ENCODE results near the gene PSMG2. TPM values are rescaled to one million over a fixed set of nuclear protein-coding genes. Genes with fewer than 3 reads are reported as not detected.

PSMG2 gene
- total RNA-seq, 2 donors from 2014 or later = 73.9 to 78.6 TPM

GRCh38 chr18:12769136-12769535 is 66.3 kb downstream of the PSMG2 start:
- no peak overlapping the region for H3K4me3 ChIP-seq
- DNase-seq (ENCODE audit: low spot score) = no peak
- WGBS = 96% methylated on average over 3 of the region's 3 CpGs
- no peaks in the 10 kb centered on the region for H3K27me3 ChIP-seq (replicated peaks; ENCODE audit: insufficient read depth)
- H3K36me3 ChIP-seq = no peaks in the 10 kb centered on the region
- H3K4me1 ChIP-seq (replicated peaks) = no peaks in the 10 kb centered on the region
- no peak for TF ChIP-seq POLR2A (IDR thresholded peaks at IDR 0.05)
- TF ChIP-seq POLR2AphosphoS5 (IDR thresholded peaks at IDR 0.05) = no peak
- no peak for TF ChIP-seq CTCF (IDR thresholded peaks at IDR 0.05)
- H3K9me3 ChIP-seq = no peaks in the 10 kb centered on the region
- intact Hi-C loops (cut with DNase I) = no loop called here
- no peak overlapping the region for H3K27ac ChIP-seq

GRCh38 chr18:12769644-12770440 is 67.0 kb downstream of the PSMG2 start:
- intact Hi-C loops (cut with DNase I) = no loop called here
- DNase-seq (ENCODE audit: low spot score) = no peak
- TF ChIP-seq POLR2AphosphoS5 (IDR thresholded peaks at IDR 0.05) = no peak
- no peak for TF ChIP-seq CTCF (IDR thresholded peaks at IDR 0.05)
- Histone ChIP-seq H3K4me1 (replicated peaks) (no peaks in the 10 kb centered on the region), H3K36me3 (no peaks in the 10 kb centered on the region), H3K4me3 (no peak overlapping the region), H3K9me3 (no peaks in the 10 kb centered on the region), H3K27me3 (replicated peaks; ENCODE audit: insufficient read depth) (no peaks in the 10 kb centered on the region), H3K27ac (no peak overlapping the region)
- 85% methylated on average over 4 of the region's 4 CpGs for WGBS

- intact Hi-C loops (cut with DNase I) = no loop called here
- 89% methylated on average over 15 of the region's 15 CpGs for WGBS
- Histone ChIP-seq H3K9me3 (no peaks in the 10 kb centered on the region), H3K36me3 (no peaks in the 10 kb centered on the region), H3K27ac (no peak overlapping the region), H3K27me3 (replicated peaks; ENCODE audit: insufficient read depth) (no peaks in the 10 kb centered on the region), H3K4me1 (replicated peaks) (no peaks in the 10 kb centered on the region), H3K4me3 (no peak overlapping the region)
- no peak for DNase-seq (ENCODE audit: low spot score)
- no peak for TF ChIP-seq CTCF (IDR thresholded peaks at IDR 0.05)
- no peak for TF ChIP-seq POLR2AphosphoS5 (IDR thresholded peaks at IDR 0.05)
- TF ChIP-seq POLR2A (IDR thresholded peaks at IDR 0.05) = no peak
Measured at GRCh38 chr18:12770469-12771219, 67.8 kb downstream of the PSMG2 start.

GRCh38 chr18:12772111-12772510 is 69.3 kb downstream of the PSMG2 start:
- Histone ChIP-seq H3K27me3 (replicated peaks; ENCODE audit: insufficient read depth) (no peaks in the 10 kb centered on the region), H3K27ac (no peak overlapping the region), H3K9me3 (no peaks in the 10 kb centered on the region), H3K4me1 (replicated peaks) (no peaks in the 10 kb centered on the region), H3K36me3 (no peaks in the 10 kb centered on the region), H3K4me3 (no peak overlapping the region)
- intact Hi-C loops (cut with DNase I) = no loop called here
- WGBS = 65% methylated on average over 6 of the region's 6 CpGs
- TF ChIP-seq CTCF (IDR thresholded peaks at IDR 0.05) = no peak
- no peak for TF ChIP-seq POLR2A (IDR thresholded peaks at IDR 0.05)
- TF ChIP-seq POLR2AphosphoS5 (IDR thresholded peaks at IDR 0.05) = no peak
- DNase-seq (ENCODE audit: low spot score) = no peak

All from prostate gland (tissue), 2 donors.